ENCODE results near the gene TACC3. TPM values are rescaled to one million over a fixed set of nuclear protein-coding genes. Genes with fewer than 3 reads are reported as not detected.

The TACC3 gene
- total RNA-seq, 1 experiment from 2014 or later = 156 TPM

DNA sequence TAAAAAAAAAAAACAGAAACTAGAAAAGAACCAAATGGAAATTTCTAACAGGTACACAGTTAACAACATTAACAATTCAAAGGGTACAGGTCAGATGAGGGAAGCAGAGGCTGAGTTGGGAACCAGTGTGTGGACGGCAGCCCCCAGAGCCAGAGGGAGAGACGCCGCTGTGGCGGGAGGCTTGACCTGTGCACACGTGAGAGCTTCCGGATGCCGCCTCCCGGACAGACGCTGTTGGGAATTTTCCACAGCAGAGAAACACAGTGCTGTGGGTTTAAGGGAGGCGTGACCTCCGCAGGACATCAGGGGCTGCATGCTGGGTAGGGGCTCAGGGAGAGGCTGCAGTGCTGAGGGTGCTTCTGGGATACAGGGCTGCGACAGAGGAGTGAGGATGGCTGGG is 22.2 kb downstream of the TACC3 start:
- no peak overlapping the region for H4K5ac ChIP-seq (ENCODE audit: insufficient read length, low read depth, low read length)
- H3K9me3 ChIP-seq (ENCODE audit: control insufficient read depth, low read depth, low read length) = peaks cover 2% of the 10 kb centered on the region
- no peak overlapping the region for H3K56ac ChIP-seq (ENCODE audit: insufficient read length, low read depth, low read length)
- H3K27ac ChIP-seq (ENCODE audit: insufficient read length, low read depth, low read length) = no peak overlapping the region
- H3K23ac ChIP-seq (ENCODE audit: insufficient read length, low read depth, low read length) = no peak overlapping the region
- Mint-ChIP-seq H3K4me3 (peak overlapping the region in 1 of 2 experiments; percentile 33; a peak in 1 of 5 replicates), H3K27me3 (ENCODE audit: low read depth) (no peaks in the 10 kb centered on the region), H3K4me1 (0 out of 4 replicates have a peak, but pooled peaks cover 0 to 4% of the 10 kb centered on the region in 2 experiments), H3K9me3 (peaks cover 4 to 5% of the 10 kb centered on the region in 2 experiments; a peak in 4 of 5 replicates), H3K36me3 (ENCODE audit: insufficient read depth in 1 of 3, low read depth in 3 of 3) (peaks cover 29 to 70% (median 60%) of the 10 kb centered on the region in 3 experiments), H3K27ac (peak overlapping the region; percentile 18 to 87 (median 77); a peak in 4 of 7 replicates)
- TF ChIP-seq, protein P1, sequence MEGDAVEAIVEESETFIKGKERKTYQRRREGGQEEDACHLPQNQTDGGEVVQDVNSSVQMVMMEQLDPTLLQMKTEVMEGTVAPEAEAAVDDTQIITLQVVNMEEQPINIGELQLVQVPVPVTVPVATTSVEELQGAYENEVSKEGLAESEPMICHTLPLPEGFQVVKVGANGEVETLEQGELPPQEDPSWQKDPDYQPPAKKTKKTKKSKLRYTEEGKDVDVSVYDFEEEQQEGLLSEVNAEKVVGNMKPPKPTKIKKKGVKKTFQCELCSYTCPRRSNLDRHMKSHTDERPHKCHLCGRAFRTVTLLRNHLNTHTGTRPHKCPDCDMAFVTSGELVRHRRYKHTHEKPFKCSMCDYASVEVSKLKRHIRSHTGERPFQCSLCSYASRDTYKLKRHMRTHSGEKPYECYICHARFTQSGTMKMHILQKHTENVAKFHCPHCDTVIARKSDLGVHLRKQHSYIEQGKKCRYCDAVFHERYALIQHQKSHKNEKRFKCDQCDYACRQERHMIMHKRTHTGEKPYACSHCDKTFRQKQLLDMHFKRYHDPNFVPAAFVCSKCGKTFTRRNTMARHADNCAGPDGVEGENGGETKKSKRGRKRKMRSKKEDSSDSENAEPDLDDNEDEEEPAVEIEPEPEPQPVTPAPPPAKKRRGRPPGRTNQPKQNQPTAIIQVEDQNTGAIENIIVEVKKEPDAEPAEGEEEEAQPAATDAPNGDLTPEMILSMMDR (conservative IDR thresholded peaks at IDR 0.05) = no peak
- no peak overlapping the region for H2BK15ac ChIP-seq (ENCODE audit: low read depth, low read length)
- H3K14ac ChIP-seq (ENCODE audit: insufficient read depth, low read length) = no peak overlapping the region
- no peak overlapping the region for H3K18ac ChIP-seq (ENCODE audit: insufficient read length, low read depth, low read length)
- H3K79me2 ChIP-seq (ENCODE audit: insufficient read depth, low read length) = no peaks in the 10 kb centered on the region
- DNase-seq = no peak
- no peak overlapping the region for H3T11ph ChIP-seq (ENCODE audit: low read length)
- no peaks in the 10 kb centered on the region for H3K4me1 ChIP-seq (ENCODE audit: insufficient read depth, low read length)
- no peak overlapping the region for H2BK5ac ChIP-seq (ENCODE audit: insufficient read length, low read length)
- no peak overlapping the region for H2AK5ac ChIP-seq (ENCODE audit: insufficient read length, low read length)
- H2BK120ac ChIP-seq (ENCODE audit: low read depth, low read length, poor library complexity, severe bottlenecking) = no peak overlapping the region
- no peaks in the 10 kb centered on the region for H3K27me3 ChIP-seq (ENCODE audit: insufficient read depth, low read length)
- H4K8ac ChIP-seq (replicated peaks; ENCODE audit: insufficient read length, low read depth, low read length) = no peak overlapping the region
- no peak overlapping the region for H2BK12ac ChIP-seq (ENCODE audit: insufficient read length, low read depth, low read length)
- H3K4me2 ChIP-seq (ENCODE audit: insufficient read depth, insufficient read length, low read length) = no peak overlapping the region
- no peak overlapping the region for H3K4ac ChIP-seq (ENCODE audit: low read depth, low read length)
- H3K79me1 ChIP-seq (ENCODE audit: insufficient read depth, low read depth, low read length, poor library complexity, severe bottlenecking) = no peaks in the 10 kb centered on the region
- H4K20me1 ChIP-seq (ENCODE audit: control insufficient read depth, insufficient read depth, insufficient read length) = no peaks in the 10 kb centered on the region
- no peak overlapping the region for H2BK20ac ChIP-seq (ENCODE audit: low read depth, low read length, poor library complexity, severe bottlenecking)
- no peak overlapping the region for H4K91ac ChIP-seq (ENCODE audit: insufficient read length, low read depth, low read length)
- H3K9ac ChIP-seq (ENCODE audit: extremely low read depth, insufficient read length, low read length) = no peak overlapping the region
- WGBS (ENCODE audit: extremely low coverage, insufficient read length, low lambda C conversion rate) = no CpG with 5 or more reads among the region's 12 CpGs
- H3K23me2 ChIP-seq (ENCODE audit: insufficient read length, low read depth, low read length, poor library complexity, severe bottlenecking) = no peaks in the 10 kb centered on the region
- no peak overlapping the region for H2AFZ ChIP-seq (ENCODE audit: low read length)
